Epithelial cell of esophagus (primary cell): Measurements from ENCODE around the gene PIP4K2A.
A peak's percentile ranks its signal among the peaks of the same experiment; 100 is the strongest.

Experiments used
- DNase-seq: peaks from one replicate; pipeline ENCODE4 v3.0.0; 2010; ENCODE audit warnings: low read depth
- H3K4me3 ChIP-seq: 2 replicates; pipeline ENCODE4 v1.5.1; 2011; ENCODE audit warnings: mild to moderate bottlenecking, low read length, control low read depth
- CTCF ChIP-seq: IDR thresholded peaks from 2 replicates; pipeline ENCODE4 v1.5.1; 2011; ENCODE audit warnings: low read depth, mild to moderate bottlenecking, low read length, control low read depth, inconsistent platforms; ENCODE audit not compliant: insufficient read depth; ENCODE audit errors: missing control alignments

The PIP4K2A gene

DNA sequence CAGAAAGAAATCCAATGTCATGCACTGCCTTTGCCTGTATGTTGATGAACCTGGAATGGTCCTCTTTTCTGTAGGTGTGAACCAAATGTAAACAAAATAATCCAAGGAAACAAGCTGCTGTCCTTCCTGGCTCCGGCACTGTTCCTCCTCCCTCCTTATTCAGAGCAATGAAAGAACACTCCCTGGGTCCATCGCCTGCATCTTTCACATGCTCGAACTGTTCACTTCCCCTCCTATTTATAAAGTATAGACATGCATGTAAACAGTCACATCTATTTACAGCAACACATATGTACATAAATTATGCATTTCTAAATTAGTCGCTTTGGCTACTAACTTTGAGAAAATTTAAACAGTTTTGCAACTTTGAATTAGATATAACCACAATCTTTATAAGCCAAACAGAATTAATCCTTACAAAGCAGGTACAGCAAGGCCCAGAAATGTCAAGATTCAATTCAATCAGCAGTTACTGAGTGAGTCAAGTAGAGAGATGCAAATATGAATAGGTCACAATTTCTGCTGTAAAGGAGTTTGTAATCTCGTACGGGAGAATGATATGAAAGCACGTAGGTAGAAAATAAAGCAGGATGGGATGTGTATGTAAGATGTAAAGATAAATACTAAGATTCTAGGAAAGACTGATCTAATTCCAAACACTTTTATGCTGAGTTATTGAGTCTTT lies 162.6 kb downstream of the PIP4K2A start:
- TF ChIP-seq CTCF = no peak
- DNase-seq = no peak
- H3K4me3 ChIP-seq = no peak overlapping the region

DNA sequence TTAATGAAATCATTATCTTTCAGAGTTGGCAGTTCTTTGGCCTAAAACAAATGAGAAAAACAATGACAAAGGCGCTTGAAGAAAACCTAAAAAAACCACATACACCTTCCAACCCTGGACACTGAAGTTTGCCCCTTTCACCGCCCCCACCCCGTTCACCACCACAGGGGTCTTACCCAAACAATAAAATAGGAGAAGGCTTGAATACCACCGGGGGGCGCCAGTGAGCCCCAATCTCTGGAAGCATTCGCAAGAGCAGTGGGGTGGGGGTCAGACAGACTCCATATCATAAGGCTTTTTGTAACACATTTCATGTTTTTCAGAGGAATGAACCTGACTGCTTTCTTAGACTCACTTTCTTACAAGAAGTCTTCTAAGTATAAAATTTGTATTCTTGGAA lies 163.6 kb downstream of the PIP4K2A start:
- no peak overlapping the region for H3K4me3 ChIP-seq
- peak; percentile 19 for DNase-seq
- TF ChIP-seq CTCF = peak; percentile 37

GRCh38 chr10:22548344-22548743 lies 166.0 kb downstream of the PIP4K2A start:
- TF ChIP-seq CTCF = no peak
- no peak for DNase-seq
- H3K4me3 ChIP-seq = no peak overlapping the region

GRCh38 chr10:22545643-22546042 lies 168.7 kb downstream of the PIP4K2A start:
- no peak for DNase-seq
- H3K4me3 ChIP-seq = no peak overlapping the region
- TF ChIP-seq CTCF = no peak

DNA sequence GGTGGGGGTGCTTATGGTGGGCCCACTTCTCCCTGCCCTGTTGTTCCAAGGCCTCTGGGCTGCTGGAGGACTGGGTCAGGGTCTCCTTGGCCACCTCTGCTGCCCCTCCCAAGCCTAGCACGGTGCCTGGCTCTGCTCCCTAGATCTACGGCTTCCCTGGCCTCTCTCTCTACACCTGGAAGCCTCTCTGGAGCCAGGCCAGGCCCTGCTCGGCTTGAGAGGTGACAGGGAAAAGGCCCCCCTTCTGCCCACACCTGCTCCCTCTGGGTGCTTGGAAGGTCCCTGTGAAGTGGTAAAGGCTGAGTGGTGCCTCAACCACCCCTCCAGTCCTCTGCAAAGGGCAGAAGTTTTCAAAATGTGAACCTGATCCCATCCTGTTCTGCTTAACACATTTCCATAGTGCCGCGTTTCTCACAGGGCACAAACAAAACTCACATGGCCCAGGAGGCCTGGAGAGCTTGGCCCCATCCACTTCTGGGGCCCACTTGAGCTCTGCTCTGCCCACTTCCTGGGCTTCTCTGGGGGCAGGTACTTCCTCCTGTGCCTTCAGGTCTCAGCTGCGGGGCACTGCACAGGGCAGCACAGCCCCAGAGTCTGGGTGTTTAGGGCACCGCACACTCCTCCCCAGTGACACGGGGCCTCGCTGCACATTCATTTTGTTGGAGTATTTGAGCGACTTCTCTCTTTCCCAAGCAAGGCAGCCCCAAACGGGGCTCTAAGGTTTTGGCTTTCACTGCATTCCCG lies 169.9 kb downstream of the PIP4K2A start:
- DNase-seq = no peak
- no peak overlapping the region for H3K4me3 ChIP-seq
- no peak for TF ChIP-seq CTCF

- no peak for TF ChIP-seq CTCF
- DNase-seq = no peak
- H3K4me3 ChIP-seq = no peak overlapping the region
Measured at GRCh38 chr10:22542773-22543172, 171.6 kb downstream of the PIP4K2A start.
